PFSK-1 (cell line): ENCODE measurements around the gene STX12.

Experiments
- FOXP2 ChIP-seq: optimal IDR thresholded peaks from 2 replicates; pipeline ENCODE3; 2011; ENCODE audit warnings: borderline replicate concordance, control low read depth, inconsistent platforms; ENCODE audit not compliant: insufficient read depth; ENCODE audit errors: extremely low read length, extremely low read depth
- POLR2AphosphoS5 ChIP-seq: IDR thresholded peaks from 2 replicates; pipeline ENCODE4 v1.6.1; 2012; ENCODE audit warnings: low read depth, mild to moderate bottlenecking, control low read depth, low read length, moderate library complexity
- REST ChIP-seq, 2 experiments: IDR thresholded peaks; 2 replicates each; pipeline versions ENCODE4 v1.6.1 to v1.8.0; 2011 to 2012; ENCODE audit warnings: low read depth in 2 of 2, low read length in 2 of 2, control low read depth in 1 of 2, inconsistent platforms in 1 of 2, mild to moderate bottlenecking in 1 of 2, moderate library complexity in 1 of 2; ENCODE audit not compliant: insufficient read depth in 1 of 2
- SIN3A ChIP-seq: IDR thresholded peaks from 2 replicates; pipeline ENCODE4 v1.6.1; 2012; ENCODE audit warnings: mild to moderate bottlenecking, low read length, moderate library complexity, borderline replicate concordance; ENCODE audit not compliant: insufficient read depth
- TAF1 ChIP-seq: IDR thresholded peaks from 2 replicates; pipeline ENCODE4 v1.6.1; 2012; ENCODE audit warnings: low read length, control low read depth, borderline replicate concordance; ENCODE audit not compliant: insufficient read depth

GRCh38 chr1:27833470-27833869 is 60.5 kb downstream of the STX12 start:
- TF ChIP-seq TAF1 = no peak
- TF ChIP-seq POLR2AphosphoS5 = no peak
- no peak for TF ChIP-seq REST (IDR thresholded peaks at IDR 0.05; ENCODE audit: insufficient read depth in 1 of 2, low read depth in 2 of 2, low read length in 2 of 2)
- no peak for TF ChIP-seq FOXP2
- no peak for TF ChIP-seq SIN3A
